Measurements from ENCODE around the gene SMIM33.

- TF ChIP-seq CTCF (IDR thresholded peaks at IDR 0.05): no peak
- no peak for TF ChIP-seq EP300 (IDR thresholded peaks at IDR 0.05)
- no peak for TF ChIP-seq POLR2A (IDR thresholded peaks at IDR 0.05)
Measured at GRCh38 chr5:139468421-139468931, 2.3 kb upstream of the SMIM33 start.

Measured in upper lobe of left lung (tissue), 4 donors.